ENCODE results near the gene FTO. TPM values are rescaled to one million over a fixed set of nuclear protein-coding genes. Genes with fewer than 3 reads are reported as not detected.
A peak's percentile ranks its signal among the peaks of the same experiment; 100 is the strongest.

FTO gene
- polyA plus RNA-seq, 1 experiment = 135 TPM

DNA sequence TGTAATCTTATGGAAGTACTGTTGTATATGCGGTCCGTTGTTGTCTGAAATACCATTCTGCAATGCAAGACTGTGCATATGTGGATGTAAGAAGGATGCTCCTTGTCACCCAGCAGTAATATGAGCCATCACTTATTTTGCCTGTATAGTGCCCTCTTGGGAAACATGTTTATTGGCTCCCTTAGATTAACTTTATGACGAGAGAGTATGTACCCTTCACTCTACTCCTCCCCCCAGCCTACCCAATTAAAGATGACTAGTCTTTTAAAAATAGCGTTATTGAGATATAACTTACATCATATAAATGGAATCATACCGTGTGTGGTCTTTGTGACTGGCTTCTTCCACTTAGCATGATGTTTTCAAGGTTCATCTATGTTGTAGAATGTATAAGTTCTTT, 33.6 kb downstream of the FTO start:
- POLR2A ChIA-PET = no interaction called here
- no peak for DNase-seq (ENCODE audit: low read depth, low spot score)
- CTCF ChIA-PET = no interaction called here
- Histone ChIP-seq H3K9me3 (ENCODE audit: control insufficient read depth, insufficient read depth, low read length) (no peaks in the 10 kb centered on the region), H3K27ac (ENCODE audit: low read depth, low read length) (no peak overlapping the region), H3K4me3 (ENCODE audit: low read depth, low read length) (no peak overlapping the region), H3K27me3 (ENCODE audit: control insufficient read depth, insufficient read depth, low read length) (no peaks in the 10 kb centered on the region)
- TF ChIP-seq, protein P1, sequence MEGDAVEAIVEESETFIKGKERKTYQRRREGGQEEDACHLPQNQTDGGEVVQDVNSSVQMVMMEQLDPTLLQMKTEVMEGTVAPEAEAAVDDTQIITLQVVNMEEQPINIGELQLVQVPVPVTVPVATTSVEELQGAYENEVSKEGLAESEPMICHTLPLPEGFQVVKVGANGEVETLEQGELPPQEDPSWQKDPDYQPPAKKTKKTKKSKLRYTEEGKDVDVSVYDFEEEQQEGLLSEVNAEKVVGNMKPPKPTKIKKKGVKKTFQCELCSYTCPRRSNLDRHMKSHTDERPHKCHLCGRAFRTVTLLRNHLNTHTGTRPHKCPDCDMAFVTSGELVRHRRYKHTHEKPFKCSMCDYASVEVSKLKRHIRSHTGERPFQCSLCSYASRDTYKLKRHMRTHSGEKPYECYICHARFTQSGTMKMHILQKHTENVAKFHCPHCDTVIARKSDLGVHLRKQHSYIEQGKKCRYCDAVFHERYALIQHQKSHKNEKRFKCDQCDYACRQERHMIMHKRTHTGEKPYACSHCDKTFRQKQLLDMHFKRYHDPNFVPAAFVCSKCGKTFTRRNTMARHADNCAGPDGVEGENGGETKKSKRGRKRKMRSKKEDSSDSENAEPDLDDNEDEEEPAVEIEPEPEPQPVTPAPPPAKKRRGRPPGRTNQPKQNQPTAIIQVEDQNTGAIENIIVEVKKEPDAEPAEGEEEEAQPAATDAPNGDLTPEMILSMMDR (IDR thresholded peaks at IDR 0.05; ENCODE audit: low read depth, low read length) = no peak

GRCh38 chr16:53740476-53740875, 36.5 kb downstream of the FTO start:
- no peak for DNase-seq (ENCODE audit: low read depth, low spot score)
- TF ChIP-seq, protein P1 (IDR thresholded peaks at IDR 0.05; ENCODE audit: low read depth, low read length) = no peak
- no peak overlapping the region for H3K4me3 ChIP-seq (ENCODE audit: low read depth, low read length)
- H3K27ac ChIP-seq (ENCODE audit: low read depth, low read length) = no peak overlapping the region
- H3K27me3 ChIP-seq (ENCODE audit: control insufficient read depth, insufficient read depth, low read length) = no peaks in the 10 kb centered on the region
- H3K9me3 ChIP-seq (ENCODE audit: control insufficient read depth, insufficient read depth, low read length) = no peaks in the 10 kb centered on the region
- ChIA-PET POLR2A (no interaction called here), CTCF (interaction anchor here (1.4 kb wide), 1 partner anchor 151 kb away, joined by 4 read pairs; no protein-coding TSS in a partner anchor)

DNA sequence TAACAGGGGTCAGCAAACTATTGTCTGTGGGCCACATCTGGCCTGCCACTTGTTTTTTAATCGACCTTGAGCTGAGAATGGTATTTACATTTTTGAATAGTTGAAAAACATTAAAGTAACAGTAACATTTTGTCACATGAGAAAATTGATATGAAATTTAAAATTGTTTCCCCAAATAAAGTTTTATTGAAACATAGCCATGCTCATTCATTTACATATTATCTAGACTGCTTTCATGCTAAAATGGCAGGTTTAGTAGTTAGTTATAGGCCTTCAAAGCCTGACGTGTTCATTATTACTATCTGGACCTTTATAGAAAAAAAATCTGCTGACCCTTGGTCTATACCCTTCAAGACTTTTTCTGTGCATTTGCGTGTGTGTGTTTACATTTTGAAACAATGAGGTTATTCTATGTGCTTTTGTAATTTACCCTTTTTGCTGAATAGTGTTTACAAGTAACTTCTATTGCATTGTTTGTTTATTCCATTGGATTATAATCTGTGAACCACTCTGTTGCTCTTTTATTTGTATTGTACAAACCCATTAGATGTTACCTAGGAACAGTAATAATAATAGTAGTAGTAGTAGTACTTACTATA, 37.1 kb downstream of the FTO start:
- H3K27ac ChIP-seq (ENCODE audit: low read depth, low read length) = no peak overlapping the region
- no peak overlapping the region for H3K4me3 ChIP-seq (ENCODE audit: low read depth, low read length)
- no peaks in the 10 kb centered on the region for H3K27me3 ChIP-seq (ENCODE audit: control insufficient read depth, insufficient read depth, low read length)
- TF ChIP-seq, protein P1 (IDR thresholded peaks at IDR 0.05; ENCODE audit: low read depth, low read length) = no peak
- ChIA-PET CTCF (interaction anchor here (1.4 kb wide), 1 partner anchor 151 kb away, joined by 4 read pairs; no protein-coding TSS in a partner anchor), POLR2A (no interaction called here)
- H3K9me3 ChIP-seq (ENCODE audit: control insufficient read depth, insufficient read depth, low read length) = no peaks in the 10 kb centered on the region
- no peak for DNase-seq (ENCODE audit: low read depth, low spot score)

- no peaks in the 10 kb centered on the region for H3K27me3 ChIP-seq (ENCODE audit: control insufficient read depth, insufficient read depth, low read length)
- no peak overlapping the region for H3K4me3 ChIP-seq (ENCODE audit: low read depth, low read length)
- H3K9me3 ChIP-seq (ENCODE audit: control insufficient read depth, insufficient read depth, low read length) = no peaks in the 10 kb centered on the region
- TF ChIP-seq, protein P1 (IDR thresholded peaks at IDR 0.05; ENCODE audit: low read depth, low read length) = no peak
- ChIA-PET CTCF (no interaction called here), POLR2A (no interaction called here)
- H3K27ac ChIP-seq (ENCODE audit: low read depth, low read length) = no peak overlapping the region
- DNase-seq (ENCODE audit: low read depth, low spot score) = no peak
These were observed 37.6 kb downstream of the FTO start for GRCh38 chr16:53741546-53741945.

GRCh38 chr16:53743149-53743566, 39.2 kb downstream of the FTO start:
- no peak for DNase-seq (ENCODE audit: low read depth, low spot score)
- ChIA-PET CTCF (interaction anchor here (0.6 to 2.2 kb wide), 15 partner anchors 8 to 172 kb away, joined by 3 to 13 read pairs (median 4); partner anchors contain the start of genes FTO and RPGRIP1L), POLR2A (no interaction called here)
- no peaks in the 10 kb centered on the region for H3K9me3 ChIP-seq (ENCODE audit: control insufficient read depth, insufficient read depth, low read length)
- no peak overlapping the region for H3K4me3 ChIP-seq (ENCODE audit: low read depth, low read length)
- H3K27ac ChIP-seq (ENCODE audit: low read depth, low read length) = no peak overlapping the region
- H3K27me3 ChIP-seq (ENCODE audit: control insufficient read depth, insufficient read depth, low read length) = no peaks in the 10 kb centered on the region
- TF ChIP-seq, protein P1 (IDR thresholded peaks at IDR 0.05; ENCODE audit: low read depth, low read length) = peak; percentile 62

Measured in AG04450 (cell line).